Stimulated activated CD8-positive, alpha-beta memory T cell treated with anti-CD3 and anti-CD28 coated beads, Interleukin-7, amount 100 ng/mL, for 24 hours (primary cell): ENCODE data around the gene OR2AE1.

Experiments used
- DNase-seq: peaks from one replicate; pipeline ENCODE4 v3.0.0-alpha.2; 2020; ENCODE audit warnings: low read depth

OR2AE1 gene

DNA sequence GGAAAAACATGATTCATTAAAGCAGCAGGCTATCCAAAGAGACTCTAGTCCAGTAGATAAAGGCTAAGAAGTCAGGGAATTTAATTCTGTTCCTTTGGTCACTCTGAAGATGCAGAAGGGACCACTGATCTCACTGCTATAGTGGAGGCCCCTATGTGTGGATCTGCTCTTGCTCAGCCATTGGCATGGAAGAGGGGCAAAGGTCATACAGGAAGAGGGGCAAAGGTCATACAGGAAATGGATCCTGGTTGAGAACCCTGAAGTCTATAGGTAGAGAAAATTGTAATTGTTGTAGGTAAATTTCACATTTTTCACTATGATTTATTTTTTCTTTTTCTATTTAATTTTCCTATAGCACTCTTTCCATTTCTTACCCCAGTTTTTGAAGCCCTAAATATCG is 21.6 kb downstream of the OR2AE1 start:
- DNase-seq = no peak

DNA sequence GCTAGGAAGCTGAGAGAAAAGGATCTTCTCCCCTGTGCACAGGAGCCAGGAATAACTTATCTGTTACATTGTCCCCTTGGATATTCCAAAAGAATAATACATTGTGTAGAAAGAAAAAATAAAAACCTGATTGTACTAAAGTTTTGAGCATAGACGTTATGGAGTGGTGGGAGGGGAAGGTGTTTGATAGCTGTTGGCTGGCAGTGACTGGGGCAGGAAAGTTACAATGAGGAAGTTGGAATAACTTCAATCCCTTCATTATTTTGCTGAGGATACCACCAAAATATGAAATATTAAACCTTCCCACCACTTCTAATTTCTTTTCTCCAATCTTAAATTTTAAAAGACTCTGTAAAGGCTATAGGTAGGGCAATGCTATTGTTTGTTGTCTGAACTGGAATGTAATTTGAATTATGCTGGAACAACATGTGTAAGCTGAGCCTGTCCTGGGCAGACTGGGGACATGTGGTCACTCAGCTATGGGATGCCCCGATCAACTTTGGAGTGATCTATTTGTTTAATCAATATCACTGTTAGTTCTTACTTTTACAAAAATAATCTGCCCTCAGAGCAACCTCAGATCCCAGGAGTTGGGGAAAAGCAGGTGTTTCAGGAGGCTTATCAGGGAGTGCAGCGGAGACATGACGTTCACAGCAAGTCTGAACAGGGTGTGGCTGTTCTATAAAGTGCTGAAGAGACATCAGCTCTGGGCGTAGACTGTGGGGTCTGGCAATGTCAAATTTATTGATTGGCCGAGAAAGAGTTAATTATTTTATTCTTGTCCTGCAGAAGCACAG is 28.2 kb downstream of the OR2AE1 start:
- no peak for DNase-seq

DNA sequence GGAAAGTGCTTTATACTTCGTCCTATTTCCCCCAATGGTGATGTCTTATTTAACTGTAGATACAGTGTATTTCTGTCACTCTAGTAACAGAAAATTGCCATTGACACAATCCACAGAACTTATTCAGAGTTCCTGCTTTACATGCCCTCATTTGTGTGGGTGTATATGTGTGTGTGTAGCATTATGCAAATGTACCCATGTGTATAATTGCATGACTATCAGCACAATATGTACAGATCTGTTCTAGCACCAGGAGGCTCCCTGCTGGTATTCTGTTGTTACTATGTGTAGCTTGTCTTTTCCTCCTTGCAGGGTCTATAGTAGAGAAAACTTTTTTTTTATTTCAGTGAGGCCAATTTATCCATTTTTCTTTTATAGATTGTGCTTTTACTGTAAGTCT is 32.5 kb downstream of the OR2AE1 start:
- DNase-seq = no peak

DNA sequence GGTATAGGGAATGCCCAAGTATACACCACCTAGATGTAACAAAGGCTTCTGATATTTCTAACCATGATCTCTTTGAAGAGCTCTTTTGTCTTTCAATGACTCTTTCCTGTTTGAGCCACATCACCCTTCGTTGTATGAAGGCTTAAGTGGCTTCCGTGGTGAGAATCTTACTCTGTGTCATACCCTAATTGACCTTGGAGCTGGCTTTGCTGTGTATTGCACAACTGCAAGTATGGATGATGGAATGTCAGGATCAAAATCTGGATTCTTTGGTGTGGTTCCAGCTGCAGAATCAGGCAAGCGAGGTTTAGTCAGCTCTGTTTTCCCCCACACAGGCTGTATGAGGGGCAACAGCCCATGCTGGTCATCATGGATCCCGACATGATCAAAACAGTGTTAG is 33.0 kb downstream of the OR2AE1 start:
- DNase-seq = no peak

DNA sequence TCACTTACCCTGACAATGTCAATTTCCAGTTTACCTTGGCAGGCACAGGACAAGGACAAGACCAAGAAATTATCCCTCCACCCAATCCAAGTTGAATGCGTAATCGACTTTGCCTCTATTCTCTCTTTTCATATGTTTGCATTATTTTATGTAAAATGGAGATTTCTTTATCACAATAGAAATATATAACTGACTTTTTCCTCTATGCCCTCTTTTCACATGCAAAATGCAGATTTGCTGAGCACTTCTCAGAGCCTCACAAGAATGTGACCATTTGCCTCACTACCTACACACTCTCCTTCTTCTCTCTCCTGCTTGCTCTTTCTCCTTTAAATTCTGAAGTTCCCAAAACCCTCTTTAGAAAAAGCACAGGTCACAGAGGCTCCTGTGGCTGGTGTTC is 33.9 kb downstream of the OR2AE1 start:
- no peak for DNase-seq

DNA sequence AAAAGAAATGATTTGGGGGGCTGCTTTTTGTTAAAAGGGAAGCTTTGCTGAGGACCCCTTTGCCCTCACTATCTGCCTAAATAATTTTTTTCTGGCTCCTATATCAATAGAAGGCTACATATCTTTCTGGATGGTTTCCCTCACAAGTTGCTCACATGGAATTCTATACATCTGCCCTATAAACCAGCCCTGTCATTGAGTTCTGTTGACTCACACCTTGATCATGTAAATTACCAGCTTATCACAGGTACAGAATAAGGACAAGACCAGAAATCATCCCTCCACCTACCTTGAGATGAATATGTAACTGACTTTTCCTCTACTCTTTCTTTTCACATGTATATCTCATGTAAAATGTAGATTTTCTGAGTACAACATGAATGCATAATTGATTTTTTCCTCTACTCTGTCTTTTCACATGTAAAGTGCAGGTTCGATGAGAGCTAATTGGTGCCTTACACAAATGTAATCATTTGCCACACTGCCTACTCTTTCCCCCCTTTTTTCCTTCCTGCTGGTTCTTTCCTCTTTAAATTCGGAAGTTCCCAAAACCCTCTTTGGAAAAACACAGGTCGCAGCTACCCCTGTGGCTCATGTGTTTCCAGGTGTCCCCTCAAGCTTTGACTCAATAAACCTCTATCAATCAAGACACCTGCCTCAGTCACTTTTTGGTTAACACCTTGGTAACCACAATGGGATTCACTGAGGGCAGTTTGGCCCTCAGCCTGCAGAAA is 36.5 kb downstream of the OR2AE1 start:
- DNase-seq = no peak

DNA sequence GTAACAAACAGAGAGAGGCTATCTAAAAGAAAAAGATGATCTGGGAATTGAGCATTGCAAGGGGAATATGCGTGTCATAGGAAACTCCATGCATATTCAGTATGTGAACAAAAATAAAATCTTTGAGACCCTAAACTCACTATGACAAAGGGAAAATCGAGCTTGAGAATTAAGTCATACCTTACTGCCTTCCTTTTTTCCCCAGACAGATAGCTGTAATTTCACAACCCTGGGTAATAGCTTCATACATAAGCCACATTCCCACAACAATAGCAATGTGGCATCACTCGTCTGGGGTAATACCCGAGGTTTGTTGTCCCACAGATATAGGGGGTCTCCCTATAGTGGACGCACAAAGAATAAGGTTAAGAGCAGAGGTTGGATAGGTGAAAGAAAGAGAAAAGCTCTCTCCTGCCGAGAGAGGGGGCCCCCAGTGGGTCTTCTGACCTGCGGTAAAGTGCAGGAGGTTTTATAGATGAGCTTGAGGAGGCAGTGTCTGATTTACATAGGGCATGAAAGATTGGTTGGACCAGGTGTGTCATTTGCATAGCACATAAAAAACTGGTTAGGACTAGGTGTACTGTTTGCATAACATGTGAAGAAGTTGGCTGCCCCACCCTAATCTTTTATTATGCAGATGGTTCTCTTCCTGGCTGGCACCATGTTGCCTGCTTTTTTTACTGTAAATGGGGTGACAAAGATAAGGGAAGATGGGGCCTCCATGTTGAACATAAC is 37.4 kb downstream of the OR2AE1 start:
- DNase-seq = no peak

DNA sequence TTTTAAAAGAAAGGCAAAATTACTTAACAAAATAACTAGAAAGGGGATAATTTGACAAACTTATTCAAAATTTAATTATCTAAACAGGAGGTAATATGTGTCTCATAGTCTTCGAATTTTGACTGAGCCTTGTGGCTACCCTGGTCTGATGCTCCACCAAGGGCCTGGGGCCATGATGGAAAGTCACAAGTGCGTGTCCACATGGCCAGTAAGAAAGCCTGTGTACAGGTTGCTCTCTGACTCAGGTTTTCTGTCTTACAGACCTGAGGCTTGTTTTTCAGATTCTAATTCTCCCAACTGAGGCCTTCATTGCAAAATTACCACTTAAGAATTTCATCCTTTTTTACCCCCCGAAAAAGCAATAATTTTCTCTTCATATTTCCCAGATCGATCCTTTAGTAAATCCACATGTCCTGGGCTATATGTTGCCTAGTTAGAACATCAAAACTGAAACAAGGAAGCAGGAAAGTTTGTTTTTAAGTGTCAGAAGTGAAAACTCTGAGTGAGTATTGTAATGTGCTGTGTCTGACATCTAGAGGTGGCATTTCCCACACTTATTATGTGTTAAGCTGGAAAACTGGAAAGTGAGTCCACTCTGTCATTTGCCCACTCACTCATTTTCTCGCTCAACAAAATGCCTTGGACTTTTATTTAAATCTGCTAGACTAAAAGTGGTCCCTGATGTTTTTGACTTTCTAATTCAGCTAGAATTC is 39.0 kb downstream of the OR2AE1 start:
- DNase-seq = no peak

DNA sequence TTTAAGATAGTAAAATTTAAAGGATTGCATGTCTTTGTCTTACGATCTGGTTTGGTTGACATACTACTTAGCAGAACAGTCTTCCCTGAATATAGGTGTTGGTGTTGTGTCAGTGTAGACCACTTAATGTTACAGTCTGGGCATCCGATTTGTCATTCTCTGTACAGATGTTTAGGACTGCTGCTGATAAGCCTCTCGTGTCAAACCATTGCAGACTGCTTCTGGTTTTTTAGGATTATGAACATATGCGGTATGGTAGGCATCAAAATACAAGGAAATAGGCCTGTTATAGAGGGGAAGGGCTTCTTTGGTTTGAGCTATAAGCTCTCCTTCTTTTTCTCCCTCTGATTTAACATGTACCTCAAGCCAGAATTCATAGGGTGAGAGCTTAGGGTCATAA is 41.6 kb downstream of the OR2AE1 start:
- DNase-seq = no peak

DNA sequence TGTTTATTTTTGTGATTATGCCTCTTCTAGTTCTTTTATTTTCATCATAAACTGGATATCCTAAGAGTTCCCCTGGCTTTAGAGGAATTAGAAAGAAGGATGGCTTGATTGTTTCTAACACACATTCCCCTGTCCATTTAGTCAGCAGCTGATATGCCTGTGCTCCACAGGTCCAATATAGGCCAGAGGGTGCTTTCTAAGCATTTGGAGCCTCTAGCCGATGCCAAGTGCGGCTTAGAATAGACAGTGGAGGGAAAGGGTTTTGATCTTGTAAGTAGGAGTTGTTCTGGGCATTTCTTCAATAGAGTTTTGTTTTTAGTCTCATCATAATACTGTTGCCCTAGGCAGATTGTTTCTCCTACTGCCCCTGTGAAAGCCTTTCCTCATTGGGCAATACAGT is 42.5 kb downstream of the OR2AE1 start:
- DNase-seq = no peak

DNA sequence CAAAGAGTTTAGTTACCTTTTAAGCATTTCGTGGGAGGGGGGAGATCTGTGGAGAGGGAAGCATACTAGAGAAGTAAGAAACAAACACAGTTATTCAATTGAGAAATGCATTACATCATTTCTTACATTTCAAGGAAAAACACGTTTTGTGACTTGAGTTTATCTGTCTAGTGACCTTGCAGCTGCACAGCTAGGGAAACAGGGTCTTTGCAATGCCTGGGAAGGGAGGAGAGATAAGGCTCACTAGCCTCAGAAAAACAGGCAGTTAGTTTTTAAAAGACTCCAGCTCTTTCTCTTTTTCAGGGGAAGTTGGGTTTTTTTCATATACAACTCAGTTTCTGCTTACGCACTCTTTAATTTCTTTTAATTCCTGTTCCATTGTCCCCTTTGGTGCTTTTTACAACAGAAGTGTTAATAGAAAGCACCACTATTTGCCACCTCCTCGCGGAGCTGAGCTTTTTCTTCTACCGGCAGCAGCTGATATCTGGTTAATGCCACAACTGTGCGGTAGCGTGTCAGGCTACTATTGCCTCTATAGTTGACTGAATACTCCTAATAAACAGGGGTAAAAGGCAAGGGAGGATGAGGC is 43.5 kb downstream of the OR2AE1 start:
- no peak for DNase-seq

DNA sequence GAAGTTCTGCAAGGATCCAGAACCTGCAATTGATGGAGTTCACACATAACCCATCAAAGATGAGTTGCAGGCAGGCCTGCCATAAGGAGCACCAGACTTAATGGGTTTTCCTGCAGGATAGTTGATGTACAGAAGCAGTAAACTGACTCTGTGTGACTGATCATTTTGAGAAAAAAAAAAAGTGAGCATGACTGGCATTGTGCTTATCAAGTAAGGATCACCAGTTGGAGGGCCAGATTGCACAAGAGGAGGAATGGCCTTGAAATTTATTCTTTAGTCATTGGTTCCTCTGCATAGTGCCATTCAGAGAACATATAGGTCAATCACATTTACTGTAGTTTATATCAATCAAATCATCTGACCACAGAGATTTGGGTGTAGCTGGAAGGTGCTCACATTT is 45.2 kb downstream of the OR2AE1 start:
- DNase-seq = no peak

DNA sequence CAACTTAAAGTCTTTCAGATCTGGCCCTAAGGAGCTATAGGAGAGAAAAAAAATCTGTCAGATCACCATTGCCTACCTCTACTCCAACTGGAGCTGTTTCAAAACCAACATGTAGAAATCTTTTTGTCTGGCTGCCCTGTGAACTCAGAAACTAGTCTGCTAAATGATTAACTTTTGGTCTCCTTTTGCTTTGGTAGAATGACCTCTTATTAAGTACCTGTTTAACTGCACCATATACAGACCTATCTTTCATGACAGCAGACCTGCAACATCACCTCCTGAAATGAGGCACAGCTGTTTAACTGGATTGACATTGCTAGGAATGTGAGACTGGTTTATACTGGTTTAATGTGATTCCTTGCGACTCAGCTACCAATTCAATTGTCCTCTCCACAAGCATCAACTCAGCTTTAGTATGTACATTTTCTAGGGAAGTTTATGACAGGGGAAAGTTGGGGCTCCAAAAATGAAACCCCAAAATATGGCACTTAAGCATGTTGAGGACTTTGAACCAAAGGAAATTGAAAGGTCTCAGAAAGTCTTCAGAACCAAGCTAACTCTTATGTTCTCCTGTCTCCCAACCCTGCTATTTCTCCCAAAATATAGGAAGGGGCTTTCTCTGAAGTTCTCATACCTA is 47.2 kb downstream of the OR2AE1 start:
- no peak for DNase-seq

DNA sequence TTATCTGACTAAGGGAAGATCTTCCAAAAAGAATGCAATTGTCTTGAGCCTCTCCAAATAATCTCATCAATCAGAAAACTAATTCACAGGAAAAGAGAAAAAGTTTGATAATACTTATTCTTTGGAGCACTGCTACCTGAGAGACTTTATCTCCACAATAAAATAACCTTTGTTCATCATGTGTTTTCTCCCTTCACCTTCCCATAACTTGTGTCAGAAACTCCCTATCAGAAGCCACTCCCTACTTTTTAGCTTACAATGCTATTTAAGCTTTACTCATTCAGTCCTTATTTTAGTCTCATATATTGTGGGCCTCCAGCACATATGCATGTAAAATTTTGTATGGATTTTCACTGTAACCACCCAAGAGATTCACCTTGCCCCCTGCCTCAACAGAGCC is 48.0 kb downstream of the OR2AE1 start:
- DNase-seq = no peak

DNA sequence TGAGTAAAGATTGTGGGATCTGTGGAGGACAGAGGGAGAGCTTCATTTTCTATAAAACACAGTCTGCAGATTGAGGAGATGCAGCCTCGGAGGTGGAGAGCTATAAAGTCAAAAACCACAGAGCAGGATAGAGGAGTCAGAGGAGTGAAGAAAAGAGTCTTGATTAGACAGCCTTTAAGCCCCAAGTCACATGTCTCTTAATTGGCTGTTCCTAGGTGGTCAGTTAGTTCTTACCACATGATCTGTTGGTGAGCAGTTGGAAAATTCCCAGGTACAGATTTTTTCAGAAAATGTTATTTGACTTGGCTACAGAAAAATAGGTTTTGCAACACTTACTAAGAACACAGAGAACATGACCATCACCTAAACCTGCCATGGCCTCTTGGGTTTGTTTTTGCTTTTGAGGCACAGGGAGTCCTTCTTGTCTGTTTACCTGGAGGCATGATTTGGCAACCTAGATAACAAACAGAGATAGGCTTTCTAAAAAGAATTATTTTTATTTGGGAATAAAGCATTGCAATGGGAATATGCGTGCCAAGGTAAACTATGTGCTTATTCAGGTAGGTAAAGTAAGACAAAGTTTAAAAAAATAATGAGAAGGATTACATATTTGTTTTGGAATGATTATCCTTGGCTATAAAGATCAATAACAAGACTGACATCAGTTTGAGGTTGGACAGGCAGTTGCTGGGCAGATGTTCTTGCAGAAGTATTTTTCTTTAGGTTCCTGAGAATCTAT is 49.6 kb downstream of the OR2AE1 start:
- DNase-seq = no peak
